HL-60 (cell line): ENCODE results near the gene VTI1A.

Source experiments
- TF ChIP-seq, protein P1 (sequence below): IDR thresholded peaks from one replicate; pipeline ENCODE4 v1.5.1; 2011; ENCODE audit warnings: low read length, control low read depth, inconsistent platforms; ENCODE audit not compliant: insufficient read depth
- TF ChIP-seq, protein P2 (sequence below): IDR thresholded peaks from 2 replicates; pipeline ENCODE4 v1.6.1; 2012; ENCODE audit warnings: low read depth; ENCODE audit not compliant: insufficient replicate concordance

- TF ChIP-seq, protein P1, sequence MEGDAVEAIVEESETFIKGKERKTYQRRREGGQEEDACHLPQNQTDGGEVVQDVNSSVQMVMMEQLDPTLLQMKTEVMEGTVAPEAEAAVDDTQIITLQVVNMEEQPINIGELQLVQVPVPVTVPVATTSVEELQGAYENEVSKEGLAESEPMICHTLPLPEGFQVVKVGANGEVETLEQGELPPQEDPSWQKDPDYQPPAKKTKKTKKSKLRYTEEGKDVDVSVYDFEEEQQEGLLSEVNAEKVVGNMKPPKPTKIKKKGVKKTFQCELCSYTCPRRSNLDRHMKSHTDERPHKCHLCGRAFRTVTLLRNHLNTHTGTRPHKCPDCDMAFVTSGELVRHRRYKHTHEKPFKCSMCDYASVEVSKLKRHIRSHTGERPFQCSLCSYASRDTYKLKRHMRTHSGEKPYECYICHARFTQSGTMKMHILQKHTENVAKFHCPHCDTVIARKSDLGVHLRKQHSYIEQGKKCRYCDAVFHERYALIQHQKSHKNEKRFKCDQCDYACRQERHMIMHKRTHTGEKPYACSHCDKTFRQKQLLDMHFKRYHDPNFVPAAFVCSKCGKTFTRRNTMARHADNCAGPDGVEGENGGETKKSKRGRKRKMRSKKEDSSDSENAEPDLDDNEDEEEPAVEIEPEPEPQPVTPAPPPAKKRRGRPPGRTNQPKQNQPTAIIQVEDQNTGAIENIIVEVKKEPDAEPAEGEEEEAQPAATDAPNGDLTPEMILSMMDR, result no peak
- TF ChIP-seq, protein P2, sequence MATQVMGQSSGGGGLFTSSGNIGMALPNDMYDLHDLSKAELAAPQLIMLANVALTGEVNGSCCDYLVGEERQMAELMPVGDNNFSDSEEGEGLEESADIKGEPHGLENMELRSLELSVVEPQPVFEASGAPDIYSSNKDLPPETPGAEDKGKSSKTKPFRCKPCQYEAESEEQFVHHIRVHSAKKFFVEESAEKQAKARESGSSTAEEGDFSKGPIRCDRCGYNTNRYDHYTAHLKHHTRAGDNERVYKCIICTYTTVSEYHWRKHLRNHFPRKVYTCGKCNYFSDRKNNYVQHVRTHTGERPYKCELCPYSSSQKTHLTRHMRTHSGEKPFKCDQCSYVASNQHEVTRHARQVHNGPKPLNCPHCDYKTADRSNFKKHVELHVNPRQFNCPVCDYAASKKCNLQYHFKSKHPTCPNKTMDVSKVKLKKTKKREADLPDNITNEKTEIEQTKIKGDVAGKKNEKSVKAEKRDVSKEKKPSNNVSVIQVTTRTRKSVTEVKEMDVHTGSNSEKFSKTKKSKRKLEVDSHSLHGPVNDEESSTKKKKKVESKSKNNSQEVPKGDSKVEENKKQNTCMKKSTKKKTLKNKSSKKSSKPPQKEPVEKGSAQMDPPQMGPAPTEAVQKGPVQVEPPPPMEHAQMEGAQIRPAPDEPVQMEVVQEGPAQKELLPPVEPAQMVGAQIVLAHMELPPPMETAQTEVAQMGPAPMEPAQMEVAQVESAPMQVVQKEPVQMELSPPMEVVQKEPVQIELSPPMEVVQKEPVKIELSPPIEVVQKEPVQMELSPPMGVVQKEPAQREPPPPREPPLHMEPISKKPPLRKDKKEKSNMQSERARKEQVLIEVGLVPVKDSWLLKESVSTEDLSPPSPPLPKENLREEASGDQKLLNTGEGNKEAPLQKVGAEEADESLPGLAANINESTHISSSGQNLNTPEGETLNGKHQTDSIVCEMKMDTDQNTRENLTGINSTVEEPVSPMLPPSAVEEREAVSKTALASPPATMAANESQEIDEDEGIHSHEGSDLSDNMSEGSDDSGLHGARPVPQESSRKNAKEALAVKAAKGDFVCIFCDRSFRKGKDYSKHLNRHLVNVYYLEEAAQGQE, result no peak
Measured at GRCh38 chr10:112817981-112818777, 371.2 kb downstream of the VTI1A start.
